A549 (cell line): ENCODE measurements around the gene CD2BP2. TPM values are rescaled to one million over a fixed set of nuclear protein-coding genes. Genes with fewer than 3 reads are reported as not detected.

Experiments used
- ATAC-seq, 2 experiments: fragments of 200-7000 bp in 1 of 2; fragments of >200 bp in 1 of 2; cut with Nextera tagmentation in 1 of 2; cut with Tn5 transposase in 1 of 2; 3 replicates each; pipeline versions ENCODE4 v1.8.0 to v1.9.1; 2018 to 2020; ENCODE audit warnings: mild to moderate bottlenecking in 1 of 2, moderate library complexity in 1 of 2
- CTCF ChIA-PET: fragments of 300-600 bp; sonication (Branson Sonifier 250); formaldehyde crosslinking; extraction: SDS; loops from one replicate; lab custom pipeline; 2021; ENCODE audit warnings: antibody characterized with exemption, inconsistent platforms; lab: Yijun Ruan, JAX
- POLR2A ChIA-PET: fragments of 350-600 bp; formaldehyde crosslinking; extraction: SDS; loops from one replicate; lab custom pipeline; 2021; ENCODE audit warnings: antibody characterized with exemption, inconsistent platforms; lab: Yijun Ruan, JAX
- DNase-seq, 2 experiments: peaks; one replicate each; pipeline versions ENCODE4 v3.0.0 to v3.0.0-alpha.2; 2011 to 2016; ENCODE audit warnings: low read depth in 1 of 2, low spot score in 1 of 2
- FAIRE-seq: peaks from 2 replicates; lab custom pipeline; 2011; peaks lifted over from hg19 to GRCh38; lab: Jason Lieb, UNC
- H3K27ac ChIP-seq, 2 experiments: fragments of >200 bp; sonication (Bioruptor Twin); formaldehyde crosslinking; 3 replicates each; pipeline ENCODE4 v1.5.1; 2016 to 2017
- H3K4me1 ChIP-seq: fragments of >200 bp; sonication (Bioruptor Twin); formaldehyde crosslinking; 3 replicates; pipeline ENCODE4 v1.6.1; 2016
- H3K4me2 ChIP-seq: fragments of >200 bp; sonication (Bioruptor Twin); formaldehyde crosslinking; 3 replicates; pipeline ENCODE4 v1.6.1; 2016
- H3K4me3 ChIP-seq: fragments of >200 bp; sonication (Bioruptor Twin); formaldehyde crosslinking; 3 replicates; pipeline ENCODE4 v1.5.1; 2016
- H3K9me3 ChIP-seq: fragments of >200 bp; sonication (Bioruptor Twin); formaldehyde crosslinking; 3 replicates; pipeline ENCODE4 v1.6.1; 2016
- CBX8 ChIP-seq: fragments of 200-600 bp; sonication (generic); IDR thresholded peaks from 2 replicates; pipeline ENCODE4 v1.6.1; 2016
- FOSL2 ChIP-seq, 2 experiments: fragments of 450-650 bp in 1 of 2; fragments of >200 bp in 1 of 2; sonication (Bioruptor Twin) in 1 of 2; formaldehyde crosslinking; IDR thresholded peaks; 2 replicates each; pipeline versions ENCODE4 v1.5.0 to v1.6.1; 2016 to 2020; ENCODE audit warnings: mild to moderate bottlenecking in 1 of 2, moderate library complexity in 1 of 2
- GATA3 ChIP-seq: IDR thresholded peaks from 2 replicates; pipeline ENCODE4 v1.6.1; 2012; ENCODE audit warnings: borderline replicate concordance
- HDAC2 ChIP-seq: fragments of 200-600 bp; sonication (generic); IDR thresholded peaks from 2 replicates; pipeline ENCODE4 v1.6.1; 2016
- HOXB13 ChIP-seq: fragments of 250-450 bp; sonication (Bioruptor Pico); IDR thresholded peaks from 2 replicates; pipeline ENCODE4 v1.5.0; 2020; ENCODE audit warnings: low read depth, mild to moderate bottlenecking, moderate library complexity
- HOXB5 ChIP-seq: fragments of 250-450 bp; sonication (Bioruptor Pico); IDR thresholded peaks from 2 replicates; pipeline ENCODE4 v1.5.0; 2020; ENCODE audit warnings: mild to moderate bottlenecking, moderate library complexity
- KDM1A ChIP-seq: fragments of 200-600 bp; sonication (generic); IDR thresholded peaks from 2 replicates; pipeline ENCODE4 v1.6.1; 2016; ENCODE audit warnings: low read depth, mild to moderate bottlenecking
- MAZ ChIP-seq: fragments of 150-350 bp; IDR thresholded peaks from 2 replicates; pipeline ENCODE4 v1.6.1; 2014; ENCODE audit warnings: antibody characterized with exemption, low read depth, low read length, borderline replicate concordance
- NR3C1 ChIP-seq: fragments of >200 bp; sonication (Bioruptor Twin); formaldehyde crosslinking; IDR thresholded peaks from 3 replicates; pipeline ENCODE4 v1.6.1; 2017
- POLR2AphosphoS2 ChIP-seq: conservative IDR thresholded peaks from 2 replicates; pipeline ENCODE4 v1.6.1; 2012; ENCODE audit warnings: low read length, improper control_type of control experiment, inconsistent platforms
- RCOR1 ChIP-seq: fragments of 150-350 bp; IDR thresholded peaks from 2 replicates; pipeline ENCODE4 v1.6.1; 2014; ENCODE audit warnings: antibody characterized with exemption, low read length, low read depth
- SREBF2 ChIP-seq: fragments of 450-650 bp; IDR thresholded peaks from 2 replicates; pipeline ENCODE4 v1.6.1; 2014; ENCODE audit warnings: mild to moderate bottlenecking, moderate library complexity
- TFCP2L1 ChIP-seq: fragments of 250-450 bp; sonication (Bioruptor Pico); IDR thresholded peaks from 2 replicates; pipeline ENCODE4 v1.5.0; 2021; ENCODE audit warnings: mild to moderate bottlenecking
- ZC3H11A ChIP-seq: fragments of 450-650 bp; IDR thresholded peaks from 2 replicates; pipeline ENCODE4 v1.6.1; 2014; ENCODE audit warnings: antibody characterized with exemption, mild to moderate bottlenecking
- ZNF302 ChIP-seq: fragments of 250-450 bp; sonication (Bioruptor Pico); IDR thresholded peaks from 2 replicates; pipeline ENCODE4 v1.9.0; 2021; ENCODE audit warnings: inconsistent platforms, mild to moderate bottlenecking, moderate library complexity
- WGBS: methylation state at CpG from one replicate; pipeline ENCODE4 v1.1.6; 2017; ENCODE audit errors: missing lambda C conversion rate; 5-methylcytosine and 5-hydroxymethylcytosine counted together
- polyA plus RNA-seq, 4 experiments: library from polyadenylated mRNA; depleted of rRNA in 3 of 4; stranded (reverse); fragments of >200 nt; fragmentation: RNase III in 1 of 4; extraction: RNeasy Plus Mini Kit Qiagen cat#74134 plus additional on column Dnase treatment in 1 of 4; gene quantifications; 2 replicates in 3 of 4; 3 replicates in 1 of 4; pipeline ENCODE4 v1.2.3, GENCODE V29; 2011 to 2017
- TF ChIP-seq, protein P1 (sequence below): fragments of 250-450 bp; sonication (Bioruptor Pico); IDR thresholded peaks from 2 replicates; pipeline ENCODE4 v1.5.0; 2020; ENCODE audit warnings: low read depth, mild to moderate bottlenecking, moderate library complexity
- TF ChIP-seq, protein P2 (sequence below): fragments of 250-450 bp; sonication (Bioruptor Pico); IDR thresholded peaks from 2 replicates; pipeline ENCODE4 v1.5.0; 2021; ENCODE audit warnings: mild to moderate bottlenecking, moderate library complexity, borderline replicate concordance
- TF ChIP-seq, protein P3 (sequence below): IDR thresholded peaks from 2 replicates; pipeline ENCODE4 v1.6.1; 2012

Gene CD2BP2
- polyA plus RNA-seq, 2 of the 4 experiments (the other 2 are of a cell fraction): 35.6 to 54.0 TPM

DNA sequence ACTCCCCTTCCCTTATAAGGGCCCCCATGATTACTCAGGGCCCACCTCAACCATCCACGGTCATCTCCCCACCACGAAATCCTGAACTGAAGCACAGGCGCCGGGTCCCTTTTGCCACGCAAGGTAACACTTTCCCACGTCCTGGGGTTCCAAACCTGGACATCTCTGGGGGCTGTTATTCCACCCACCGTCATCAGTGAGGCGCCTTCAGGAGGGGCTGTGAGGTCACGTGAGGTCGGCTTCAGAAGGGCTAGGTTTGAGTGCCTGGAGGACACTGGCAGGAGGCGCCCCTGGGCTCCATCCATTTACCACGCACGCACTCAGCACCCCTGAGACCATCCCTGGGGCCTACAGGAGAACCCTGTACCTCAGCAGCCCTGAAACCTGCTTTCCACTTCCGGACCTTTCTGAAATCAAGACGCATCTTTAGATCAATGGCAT lies 4.1 kb downstream of the CD2BP2 start:
- H3K4me1 ChIP-seq: peaks cover 33% of the 10 kb centered on the region
- no peak for FAIRE-seq
- POLR2A ChIA-PET: no interaction called here
- H3K4me2 ChIP-seq: no peak overlapping the region
- no peak overlapping the region for H3K4me3 ChIP-seq
- ATAC-seq: no peak
- CTCF ChIA-PET: interaction anchor here (1.0 to 2.4 kb wide), 2 partner anchors 9 to 58 kb away, joined by 3 to 6 read pairs; no protein-coding TSS in a partner anchor
- DNase-seq: no peak
- H3K9me3 ChIP-seq: no peaks in the 10 kb centered on the region
- TF ChIP-seq RCOR1: no peak
- TF ChIP-seq NR3C1: no peak
- no peak for TF ChIP-seq CBX8
- TF ChIP-seq SREBF2: no peak
- no peak for TF ChIP-seq TFCP2L1 (CRISPR knock-in tag)
- TF ChIP-seq GATA3: no peak
- TF ChIP-seq HDAC2: no peak
- no peak overlapping the region; a peak in 1 of 6 replicates for H3K27ac ChIP-seq
- 91% methylated on average over 15 of the region's 15 CpGs for WGBS

DNA sequence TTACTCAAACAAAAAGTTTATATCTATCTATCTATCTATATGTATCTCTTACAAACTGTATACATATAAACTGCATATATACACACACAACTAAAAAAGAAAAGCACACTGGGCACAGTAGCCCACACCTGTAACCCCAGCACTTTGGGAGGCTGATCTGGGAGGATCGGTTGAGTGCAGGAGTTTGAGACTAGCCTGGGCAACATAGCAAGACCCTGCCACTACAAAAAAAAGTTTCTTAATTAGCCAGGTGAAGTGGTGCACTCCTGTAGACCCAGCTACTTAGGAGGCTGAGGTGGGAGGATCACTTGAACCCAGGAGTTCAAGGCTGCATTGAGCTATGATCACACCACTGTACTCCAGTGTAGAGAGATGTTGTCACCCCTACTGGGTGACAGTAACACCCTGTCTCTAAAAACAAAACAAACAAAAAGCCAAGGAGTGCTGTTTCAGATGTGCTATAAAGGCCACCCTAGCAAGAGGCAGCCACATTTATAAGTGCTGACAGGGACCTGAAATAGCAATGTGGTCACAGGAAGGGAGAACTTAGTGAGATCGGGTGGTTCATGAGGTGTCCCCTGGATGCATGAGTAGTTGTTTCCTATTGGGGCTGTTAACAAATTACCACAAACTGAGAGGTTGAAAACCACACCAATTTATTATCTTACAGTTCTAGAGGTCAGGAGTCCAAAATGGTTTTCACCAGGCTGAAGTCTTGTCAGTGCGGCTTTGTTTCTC lies 4.8 kb downstream of the CD2BP2 start:
- no peak for FAIRE-seq
- DNase-seq: no peak
- H3K27ac ChIP-seq: no peak overlapping the region
- no peak overlapping the region for H3K4me3 ChIP-seq
- H3K4me2 ChIP-seq: no peak overlapping the region
- ATAC-seq: no peak
- WGBS: 87% methylated on average over 3 of the region's 3 CpGs
- CTCF ChIA-PET: interaction anchor here (1.0 kb wide), 1 partner anchor 8 kb away, joined by 3 read pairs; no protein-coding TSS in a partner anchor
- TF ChIP-seq, protein P1, sequence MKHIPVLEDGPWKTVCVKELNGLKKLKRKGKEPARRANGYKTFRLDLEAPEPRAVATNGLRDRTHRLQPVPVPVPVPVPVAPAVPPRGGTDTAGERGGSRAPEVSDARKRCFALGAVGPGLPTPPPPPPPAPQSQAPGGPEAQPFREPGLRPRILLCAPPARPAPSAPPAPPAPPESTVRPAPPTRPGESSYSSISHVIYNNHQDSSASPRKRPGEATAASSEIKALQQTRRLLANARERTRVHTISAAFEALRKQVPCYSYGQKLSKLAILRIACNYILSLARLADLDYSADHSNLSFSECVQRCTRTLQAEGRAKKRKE (CRISPR knock-in tag): no peak
- TF ChIP-seq HOXB5 (CRISPR knock-in tag) (no peak), RCOR1 (no peak), MAZ (no peak), ZC3H11A (no peak), FOSL2 (IDR thresholded peaks at IDR 0.05) (no peak), FOSL2 (CRISPR knock-in tag; IDR thresholded peaks at IDR 0.05) (no peak), HOXB13 (no peak), POLR2AphosphoS2 (no peak), ZNF302 (CRISPR knock-in tag) (no peak)
- TF ChIP-seq, protein P2, sequence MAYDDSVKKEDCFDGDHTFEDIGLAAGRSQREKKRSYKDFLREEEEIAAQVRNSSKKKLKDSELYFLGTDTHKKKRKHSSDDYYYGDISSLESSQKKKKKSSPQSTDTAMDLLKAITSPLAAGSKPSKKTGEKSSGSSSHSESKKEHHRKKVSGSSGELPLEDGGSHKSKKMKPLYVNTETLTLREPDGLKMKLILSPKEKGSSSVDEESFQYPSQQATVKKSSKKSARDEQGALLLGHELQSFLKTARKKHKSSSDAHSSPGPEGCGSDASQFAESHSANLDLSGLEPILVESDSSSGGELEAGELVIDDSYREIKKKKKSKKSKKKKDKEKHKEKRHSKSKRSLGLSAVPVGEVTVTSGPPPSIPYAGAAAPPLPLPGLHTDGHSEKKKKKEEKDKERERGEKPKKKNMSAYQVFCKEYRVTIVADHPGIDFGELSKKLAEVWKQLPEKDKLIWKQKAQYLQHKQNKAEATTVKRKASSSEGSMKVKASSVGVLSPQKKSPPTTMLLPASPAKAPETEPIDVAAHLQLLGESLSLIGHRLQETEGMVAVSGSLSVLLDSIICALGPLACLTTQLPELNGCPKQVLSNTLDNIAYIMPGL (CRISPR knock-in tag): no peak
- TF ChIP-seq, protein P3, sequence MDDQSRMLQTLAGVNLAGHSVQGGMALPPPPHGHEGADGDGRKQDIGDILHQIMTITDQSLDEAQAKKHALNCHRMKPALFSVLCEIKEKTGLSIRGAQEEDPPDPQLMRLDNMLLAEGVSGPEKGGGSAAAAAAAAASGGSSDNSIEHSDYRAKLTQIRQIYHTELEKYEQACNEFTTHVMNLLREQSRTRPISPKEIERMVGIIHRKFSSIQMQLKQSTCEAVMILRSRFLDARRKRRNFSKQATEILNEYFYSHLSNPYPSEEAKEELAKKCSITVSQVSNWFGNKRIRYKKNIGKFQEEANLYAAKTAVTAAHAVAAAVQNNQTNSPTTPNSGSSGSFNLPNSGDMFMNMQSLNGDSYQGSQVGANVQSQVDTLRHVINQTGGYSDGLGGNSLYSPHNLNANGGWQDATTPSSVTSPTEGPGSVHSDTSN: no peak
- H3K4me1 ChIP-seq: peaks cover 31% of the 10 kb centered on the region
- POLR2A ChIA-PET: interaction anchor here (0.7 kb wide), 1 partner anchor 13 kb away, joined by 4 read pairs; no protein-coding TSS in a partner anchor
- H3K9me3 ChIP-seq: no peaks in the 10 kb centered on the region

DNA sequence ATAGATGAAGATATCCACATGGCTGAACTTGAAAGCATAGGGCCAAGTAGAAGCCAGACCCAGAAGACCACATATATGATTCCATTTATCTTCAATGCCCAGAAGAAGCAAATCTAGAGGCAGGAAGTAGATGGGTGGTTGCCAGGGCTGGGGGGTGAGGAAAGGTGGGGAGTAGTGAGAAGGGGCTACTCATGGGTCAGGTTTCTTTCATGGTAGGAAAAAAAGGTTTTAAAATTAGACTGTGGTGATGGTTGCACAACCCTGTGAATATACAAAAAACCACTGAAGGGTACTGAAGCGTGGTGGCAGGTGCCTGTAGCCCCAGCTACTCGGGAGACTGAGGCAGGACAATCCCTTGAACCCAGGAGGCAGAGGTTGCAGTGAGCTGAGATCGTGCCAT lies 5.4 kb downstream of the CD2BP2 start:
- no peak for ATAC-seq
- no peak for TF ChIP-seq KDM1A
- peaks cover 31% of the 10 kb centered on the region for H3K4me1 ChIP-seq
- no peak overlapping the region for H3K4me3 ChIP-seq
- WGBS: 84% methylated on average over 3 of the region's 3 CpGs
- DNase-seq: no peak
- H3K27ac ChIP-seq: no peak overlapping the region
- H3K4me2 ChIP-seq: no peak overlapping the region
- FAIRE-seq: no peak
- no peaks in the 10 kb centered on the region for H3K9me3 ChIP-seq
- CTCF ChIA-PET: no interaction called here
- POLR2A ChIA-PET: interaction anchor here (0.7 kb wide), 1 partner anchor 13 kb away, joined by 4 read pairs; no protein-coding TSS in a partner anchor
